NT2/D1 (cell line): ENCODE measurements around the gene SPCS2.

Source experiments
- SUZ12 ChIP-seq: IDR thresholded peaks from 2 replicates; pipeline ENCODE4 v1.6.1; 2011; ENCODE audit not compliant: insufficient read length, insufficient read depth; ENCODE audit errors: extremely low read depth
- YY1 ChIP-seq: IDR thresholded peaks from 2 replicates; pipeline ENCODE4 v1.6.1; 2011; ENCODE audit not compliant: insufficient read length, insufficient read depth
- ZNF274 ChIP-seq: IDR thresholded peaks from 2 replicates; pipeline ENCODE4 v1.6.1; 2011; ENCODE audit warnings: mild to moderate bottlenecking, low read depth, low read length

DNA sequence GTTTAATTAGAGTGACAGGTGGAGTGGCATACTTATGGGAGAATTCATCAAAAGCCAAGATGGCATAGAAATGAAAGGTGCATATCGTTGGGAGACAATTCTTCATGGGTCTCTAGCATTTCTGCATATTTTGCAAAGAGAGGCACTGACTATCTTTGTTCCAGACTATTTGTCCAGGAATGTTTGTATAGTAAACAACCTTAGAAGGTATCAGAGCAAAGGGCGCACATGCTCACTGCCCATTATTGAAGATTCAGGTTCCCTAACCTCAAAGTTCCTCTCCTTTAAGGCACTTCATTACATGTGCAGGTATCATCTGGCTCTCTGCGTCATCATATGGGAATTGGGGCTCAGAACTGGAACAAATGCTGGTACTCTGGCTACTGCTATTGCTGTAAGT lies 35.0 kb downstream of the SPCS2 start:
- TF ChIP-seq ZNF274 = no peak
- TF ChIP-seq YY1 = no peak
- no peak for TF ChIP-seq SUZ12
